SK-N-SH treated with all-trans-retinoic acid at 6 μM for 48 hours (cell line): ENCODE measurements around the gene EHMT2.

ENCODE experiments used
- ATAC-seq: fragments of 200-7000 bp; cut with Tn5 transposase; 3 replicates; pipeline ENCODE4 v1.9.1; 2020; ENCODE audit warnings: mild to moderate bottlenecking, moderate library complexity
- ARNTL ChIP-seq: fragments of 450-650 bp; formaldehyde crosslinking; IDR thresholded peaks from 2 replicates; pipeline ENCODE4 v1.5.0; 2020; ENCODE audit warnings: low read depth, mild to moderate bottlenecking, moderate library complexity, borderline replicate concordance
- BACH2 ChIP-seq: fragments of 250-450 bp; sonication (Bioruptor Pico); IDR thresholded peaks from 2 replicates; pipeline ENCODE4 v1.9.0; 2021; ENCODE audit warnings: mild to moderate bottlenecking, borderline replicate concordance
- ESRRG ChIP-seq: fragments of 250-450 bp; sonication (Bioruptor Pico); IDR thresholded peaks from 2 replicates; pipeline ENCODE4 v1.6.1; 2021; ENCODE audit warnings: mild to moderate bottlenecking
- GLIS3 ChIP-seq: fragments of 250-450 bp; sonication (Bioruptor Pico); IDR thresholded peaks from 2 replicates; pipeline ENCODE4 v1.5.0; 2020; ENCODE audit warnings: mild to moderate bottlenecking, moderate library complexity
- ISL1 ChIP-seq: fragments of 250-450 bp; sonication (Bioruptor Pico); IDR thresholded peaks from 2 replicates; pipeline ENCODE4 v2.1.2; 2022; ENCODE audit warnings: mild to moderate bottlenecking, moderate library complexity
- OSR1 ChIP-seq: fragments of 250-450 bp; sonication (Bioruptor Pico); IDR thresholded peaks from 2 replicates; pipeline ENCODE4 v1.8.0; 2022; ENCODE audit warnings: moderate library complexity, mild to moderate bottlenecking, inconsistent platforms
- PPARA ChIP-seq: fragments of 250-450 bp; sonication (Bioruptor Pico); IDR thresholded peaks from 2 replicates; pipeline ENCODE4 v1.5.0; 2020; ENCODE audit warnings: mild to moderate bottlenecking, borderline replicate concordance
- RARB ChIP-seq: fragments of 250-450 bp; sonication (Bioruptor Pico); IDR thresholded peaks from 2 replicates; pipeline ENCODE4 v1.8.0; 2021; ENCODE audit warnings: mild to moderate bottlenecking, moderate library complexity
- TCF4 ChIP-seq: fragments of 250-450 bp; sonication (Bioruptor Pico); IDR thresholded peaks from 2 replicates; pipeline ENCODE4 v1.8.0; 2021; ENCODE audit warnings: mild to moderate bottlenecking, moderate library complexity, borderline replicate concordance
- TOX ChIP-seq: fragments of 250-450 bp; sonication (Bioruptor Pico); IDR thresholded peaks from 2 replicates; pipeline ENCODE4 v1.8.0; 2021; ENCODE audit warnings: mild to moderate bottlenecking, moderate library complexity, borderline replicate concordance
- ZC3H10 ChIP-seq: fragments of 250-450 bp; sonication (Bioruptor Pico); IDR thresholded peaks from 2 replicates; pipeline ENCODE4 v1.5.1; 2021; ENCODE audit warnings: mild to moderate bottlenecking, moderate library complexity
- ZFP3 ChIP-seq: fragments of 250-450 bp; sonication (Bioruptor Pico); IDR thresholded peaks from 2 replicates; pipeline ENCODE4 v1.5.0; 2020; ENCODE audit warnings: mild to moderate bottlenecking, moderate library complexity
- ZFP30 ChIP-seq: fragments of 450-650 bp; formaldehyde crosslinking; IDR thresholded peaks from 2 replicates; pipeline ENCODE4 v1.5.0; 2022; ENCODE audit warnings: mild to moderate bottlenecking, moderate library complexity
- ZNF565 ChIP-seq: fragments of 450-650 bp; formaldehyde crosslinking; conservative IDR thresholded peaks from 2 replicates; pipeline ENCODE4 v1.5.0; 2020; ENCODE audit warnings: low read depth, mild to moderate bottlenecking, moderate library complexity
- ZNF70 ChIP-seq: fragments of 450-650 bp; formaldehyde crosslinking; IDR thresholded peaks from 2 replicates; pipeline ENCODE4 v1.5.0; 2020; ENCODE audit warnings: mild to moderate bottlenecking, moderate library complexity
- ZNF8 ChIP-seq: fragments of 450-650 bp; formaldehyde crosslinking; IDR thresholded peaks from 2 replicates; pipeline ENCODE4 v1.5.0; 2020; ENCODE audit warnings: mild to moderate bottlenecking, moderate library complexity
- TF ChIP-seq, protein P1 (sequence below): fragments of 250-450 bp; sonication (Bioruptor Pico); IDR thresholded peaks from 2 replicates; pipeline ENCODE4 v1.5.0; 2020; ENCODE audit warnings: mild to moderate bottlenecking, moderate library complexity
- TF ChIP-seq, protein P2 (sequence below): fragments of 250-450 bp; sonication (Bioruptor Pico); IDR thresholded peaks from 2 replicates; pipeline ENCODE4 v1.5.1; 2021; ENCODE audit warnings: mild to moderate bottlenecking, moderate library complexity
- TF ChIP-seq, protein P3 (sequence below): fragments of 250-450 bp; sonication (Bioruptor Pico); IDR thresholded peaks from 2 replicates; pipeline ENCODE4 v1.8.0; 2020; ENCODE audit warnings: mild to moderate bottlenecking, moderate library complexity, borderline replicate concordance
- TF ChIP-seq, protein P4 (sequence below): fragments of 250-450 bp; sonication (Bioruptor Pico); IDR thresholded peaks from 2 replicates; pipeline ENCODE4 v1.5.1; 2020; ENCODE audit warnings: low read depth, mild to moderate bottlenecking, moderate library complexity

EHMT2 gene

DNA sequence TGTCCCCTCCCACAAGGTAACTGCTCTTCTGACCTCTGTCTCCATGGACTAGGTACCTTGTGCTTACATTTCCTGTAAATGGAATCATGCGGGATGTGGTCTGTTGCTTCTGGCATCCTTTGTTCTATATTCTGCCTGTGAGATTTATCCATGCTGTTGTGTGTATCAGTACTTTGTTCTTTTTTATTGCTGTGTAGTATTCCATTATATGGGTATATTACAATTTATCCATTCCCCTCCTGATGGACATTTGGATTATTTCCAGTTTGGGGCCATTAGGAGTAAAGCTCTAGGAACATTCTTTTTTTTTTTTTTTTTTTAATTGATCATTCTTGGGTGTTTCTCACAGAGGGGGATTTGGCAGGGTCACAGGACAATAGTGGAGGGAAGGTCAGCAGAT is 33.5 kb upstream of the EHMT2 start:
- TF ChIP-seq BACH2 (CRISPR knock-in tag) (no peak), TCF4 (CRISPR knock-in tag) (no peak), ZNF70 (CRISPR knock-in tag) (no peak), OSR1 (no peak), ARNTL (CRISPR knock-in tag) (no peak), ZC3H10 (CRISPR knock-in tag) (no peak), ESRRG (no peak), RARB (CRISPR knock-in tag) (no peak), ISL1 (CRISPR knock-in tag) (no peak), PPARA (CRISPR knock-in tag) (no peak)
- TF ChIP-seq, protein P1, sequence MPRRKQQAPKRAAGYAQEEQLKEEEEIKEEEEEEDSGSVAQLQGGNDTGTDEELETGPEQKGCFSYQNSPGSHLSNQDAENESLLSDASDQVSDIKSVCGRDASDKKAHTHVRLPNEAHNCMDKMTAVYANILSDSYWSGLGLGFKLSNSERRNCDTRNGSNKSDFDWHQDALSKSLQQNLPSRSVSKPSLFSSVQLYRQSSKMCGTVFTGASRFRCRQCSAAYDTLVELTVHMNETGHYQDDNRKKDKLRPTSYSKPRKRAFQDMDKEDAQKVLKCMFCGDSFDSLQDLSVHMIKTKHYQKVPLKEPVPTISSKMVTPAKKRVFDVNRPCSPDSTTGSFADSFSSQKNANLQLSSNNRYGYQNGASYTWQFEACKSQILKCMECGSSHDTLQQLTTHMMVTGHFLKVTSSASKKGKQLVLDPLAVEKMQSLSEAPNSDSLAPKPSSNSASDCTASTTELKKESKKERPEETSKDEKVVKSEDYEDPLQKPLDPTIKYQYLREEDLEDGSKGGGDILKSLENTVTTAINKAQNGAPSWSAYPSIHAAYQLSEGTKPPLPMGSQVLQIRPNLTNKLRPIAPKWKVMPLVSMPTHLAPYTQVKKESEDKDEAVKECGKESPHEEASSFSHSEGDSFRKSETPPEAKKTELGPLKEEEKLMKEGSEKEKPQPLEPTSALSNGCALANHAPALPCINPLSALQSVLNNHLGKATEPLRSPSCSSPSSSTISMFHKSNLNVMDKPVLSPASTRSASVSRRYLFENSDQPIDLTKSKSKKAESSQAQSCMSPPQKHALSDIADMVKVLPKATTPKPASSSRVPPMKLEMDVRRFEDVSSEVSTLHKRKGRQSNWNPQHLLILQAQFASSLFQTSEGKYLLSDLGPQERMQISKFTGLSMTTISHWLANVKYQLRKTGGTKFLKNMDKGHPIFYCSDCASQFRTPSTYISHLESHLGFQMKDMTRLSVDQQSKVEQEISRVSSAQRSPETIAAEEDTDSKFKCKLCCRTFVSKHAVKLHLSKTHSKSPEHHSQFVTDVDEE (CRISPR knock-in tag), result no peak
- TF ChIP-seq, all 23 proteins: peak for 0
- no peak for ATAC-seq

DNA sequence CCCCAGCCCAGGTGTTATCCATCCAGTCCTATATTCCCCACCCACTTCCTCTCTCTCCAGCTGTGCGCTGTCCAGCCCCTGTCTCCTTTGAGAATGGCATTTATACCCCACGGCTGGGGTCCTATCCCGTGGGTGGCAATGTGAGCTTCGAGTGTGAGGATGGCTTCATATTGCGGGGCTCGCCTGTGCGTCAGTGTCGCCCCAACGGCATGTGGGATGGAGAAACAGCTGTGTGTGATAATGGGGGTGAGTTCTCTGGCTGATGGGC is 31.1 kb upstream of the EHMT2 start:
- ATAC-seq, result no peak
- no peak for TF ChIP-seq ZFP30
- no peak for TF ChIP-seq GLIS3 (CRISPR knock-in tag)
- TF ChIP-seq TCF4 (CRISPR knock-in tag), result no peak
- TF ChIP-seq ZNF8 (CRISPR knock-in tag), result no peak
- TF ChIP-seq, protein P2, sequence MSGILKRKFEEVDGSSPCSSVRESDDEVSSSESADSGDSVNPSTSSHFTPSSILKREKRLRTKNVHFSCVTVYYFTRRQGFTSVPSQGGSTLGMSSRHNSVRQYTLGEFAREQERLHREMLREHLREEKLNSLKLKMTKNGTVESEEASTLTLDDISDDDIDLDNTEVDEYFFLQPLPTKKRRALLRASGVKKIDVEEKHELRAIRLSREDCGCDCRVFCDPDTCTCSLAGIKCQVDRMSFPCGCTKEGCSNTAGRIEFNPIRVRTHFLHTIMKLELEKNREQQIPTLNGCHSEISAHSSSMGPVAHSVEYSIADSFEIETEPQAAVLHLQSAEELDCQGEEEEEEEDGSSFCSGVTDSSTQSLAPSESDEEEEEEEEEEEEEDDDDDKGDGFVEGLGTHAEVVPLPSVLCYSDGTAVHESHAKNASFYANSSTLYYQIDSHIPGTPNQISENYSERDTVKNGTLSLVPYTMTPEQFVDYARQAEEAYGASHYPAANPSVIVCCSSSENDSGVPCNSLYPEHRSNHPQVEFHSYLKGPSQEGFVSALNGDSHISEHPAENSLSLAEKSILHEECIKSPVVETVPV (CRISPR knock-in tag), result no peak
- TF ChIP-seq RARB (CRISPR knock-in tag), result no peak
- TF ChIP-seq TOX (CRISPR knock-in tag), result no peak
- no peak for TF ChIP-seq ZFP3
- TF ChIP-seq, protein P1 (CRISPR knock-in tag), result no peak
- TF ChIP-seq, protein P3, sequence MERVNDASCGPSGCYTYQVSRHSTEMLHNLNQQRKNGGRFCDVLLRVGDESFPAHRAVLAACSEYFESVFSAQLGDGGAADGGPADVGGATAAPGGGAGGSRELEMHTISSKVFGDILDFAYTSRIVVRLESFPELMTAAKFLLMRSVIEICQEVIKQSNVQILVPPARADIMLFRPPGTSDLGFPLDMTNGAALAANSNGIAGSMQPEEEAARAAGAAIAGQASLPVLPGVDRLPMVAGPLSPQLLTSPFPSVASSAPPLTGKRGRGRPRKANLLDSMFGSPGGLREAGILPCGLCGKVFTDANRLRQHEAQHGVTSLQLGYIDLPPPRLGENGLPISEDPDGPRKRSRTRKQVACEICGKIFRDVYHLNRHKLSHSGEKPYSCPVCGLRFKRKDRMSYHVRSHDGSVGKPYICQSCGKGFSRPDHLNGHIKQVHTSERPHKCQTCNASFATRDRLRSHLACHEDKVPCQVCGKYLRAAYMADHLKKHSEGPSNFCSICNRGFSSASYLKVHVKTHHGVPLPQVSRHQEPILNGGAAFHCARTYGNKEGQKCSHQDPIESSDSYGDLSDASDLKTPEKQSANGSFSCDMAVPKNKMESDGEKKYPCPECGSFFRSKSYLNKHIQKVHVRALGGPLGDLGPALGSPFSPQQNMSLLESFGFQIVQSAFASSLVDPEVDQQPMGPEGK (CRISPR knock-in tag), result no peak
- TF ChIP-seq BACH2 (CRISPR knock-in tag), result no peak
- TF ChIP-seq ZC3H10 (CRISPR knock-in tag), result no peak
- TF ChIP-seq, protein P4, sequence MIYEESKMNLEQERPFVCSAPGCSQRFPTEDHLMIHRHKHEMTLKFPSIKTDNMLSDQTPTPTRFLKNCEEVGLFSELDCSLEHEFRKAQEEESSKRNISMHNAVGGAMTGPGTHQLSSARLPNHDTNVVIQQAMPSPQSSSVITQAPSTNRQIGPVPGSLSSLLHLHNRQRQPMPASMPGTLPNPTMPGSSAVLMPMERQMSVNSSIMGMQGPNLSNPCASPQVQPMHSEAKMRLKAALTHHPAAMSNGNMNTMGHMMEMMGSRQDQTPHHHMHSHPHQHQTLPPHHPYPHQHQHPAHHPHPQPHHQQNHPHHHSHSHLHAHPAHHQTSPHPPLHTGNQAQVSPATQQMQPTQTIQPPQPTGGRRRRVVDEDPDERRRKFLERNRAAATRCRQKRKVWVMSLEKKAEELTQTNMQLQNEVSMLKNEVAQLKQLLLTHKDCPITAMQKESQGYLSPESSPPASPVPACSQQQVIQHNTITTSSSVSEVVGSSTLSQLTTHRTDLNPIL, result no peak
- TF ChIP-seq ZNF565 (CRISPR knock-in tag), result no peak
- no peak for TF ChIP-seq ISL1 (CRISPR knock-in tag)
